ENCODE data around the gene KPNA3. TPM values are rescaled to one million over a fixed set of nuclear protein-coding genes. Genes with fewer than 3 reads are reported as not detected.

KPNA3 gene
- total RNA-seq, 1 experiment from 2014 or later, result 62.0 TPM

DNA sequence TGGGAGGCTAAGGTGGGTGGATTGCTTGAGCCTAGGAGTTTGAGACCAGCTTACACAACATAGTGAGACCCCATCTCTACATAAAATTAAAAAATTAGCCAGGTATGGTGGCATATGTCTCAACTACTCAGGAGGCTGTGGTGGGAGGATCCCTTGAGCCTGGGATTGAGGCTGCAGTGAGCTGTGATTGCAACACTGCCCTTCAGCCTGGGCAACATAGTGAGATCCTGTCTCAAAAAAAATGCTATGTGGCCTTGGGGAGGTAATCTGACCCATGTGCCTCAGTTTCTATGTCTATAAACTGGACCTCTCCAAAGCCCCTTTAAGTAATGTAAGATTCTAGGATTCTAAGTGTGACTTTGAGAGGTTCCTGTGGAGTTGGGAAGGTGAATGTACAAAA lies 139.0 kb downstream of the KPNA3 start:
- H3K36me3 ChIP-seq (ENCODE audit: insufficient read depth, low read length, poor library complexity, severe bottlenecking), result no peaks in the 10 kb centered on the region
- no peak for TF ChIP-seq EZH2 (IDR thresholded peaks at IDR 0.05; ENCODE audit: borderline replicate concordance, low read depth, low read length, poor library complexity, severe bottlenecking)
- no peak for TF ChIP-seq CTCF (conservative IDR thresholded peaks at IDR 0.05; ENCODE audit: low read depth, low read length)
- H3K27me3 ChIP-seq (replicated peaks; ENCODE audit: insufficient read depth, low read depth, low read length, poor library complexity), result no peaks in the 10 kb centered on the region
- ChIA-PET CTCF (no interaction called here), POLR2A (ENCODE audit: low non-redundant PET) (no interaction called here)
- no peak overlapping the region for H3K27ac ChIP-seq (ENCODE audit: low read depth, low read length, poor library complexity, severe bottlenecking)
- H3K4me3 ChIP-seq (ENCODE audit: low read depth, low read length, poor library complexity, severe bottlenecking), result no peak overlapping the region
- no peak for DNase-seq (ENCODE audit: low spot score)
- no TSS peak for BruUV-seq (replicated peaks)
- H3K4me1 ChIP-seq (ENCODE audit: insufficient read depth, low read length, poor library complexity, severe bottlenecking), result no peaks in the 10 kb centered on the region
- no peaks in the 10 kb centered on the region for H3K9me3 ChIP-seq (ENCODE audit: low read depth, low read length, poor library complexity, severe bottlenecking)
- intact Hi-C loops (cut with micrococcal nuclease; ENCODE audit: unreplicated experiment), result loop anchor here (5.0 kb wide), 1 partner anchor 194 kb away; no protein-coding TSS in a partner anchor

DNA sequence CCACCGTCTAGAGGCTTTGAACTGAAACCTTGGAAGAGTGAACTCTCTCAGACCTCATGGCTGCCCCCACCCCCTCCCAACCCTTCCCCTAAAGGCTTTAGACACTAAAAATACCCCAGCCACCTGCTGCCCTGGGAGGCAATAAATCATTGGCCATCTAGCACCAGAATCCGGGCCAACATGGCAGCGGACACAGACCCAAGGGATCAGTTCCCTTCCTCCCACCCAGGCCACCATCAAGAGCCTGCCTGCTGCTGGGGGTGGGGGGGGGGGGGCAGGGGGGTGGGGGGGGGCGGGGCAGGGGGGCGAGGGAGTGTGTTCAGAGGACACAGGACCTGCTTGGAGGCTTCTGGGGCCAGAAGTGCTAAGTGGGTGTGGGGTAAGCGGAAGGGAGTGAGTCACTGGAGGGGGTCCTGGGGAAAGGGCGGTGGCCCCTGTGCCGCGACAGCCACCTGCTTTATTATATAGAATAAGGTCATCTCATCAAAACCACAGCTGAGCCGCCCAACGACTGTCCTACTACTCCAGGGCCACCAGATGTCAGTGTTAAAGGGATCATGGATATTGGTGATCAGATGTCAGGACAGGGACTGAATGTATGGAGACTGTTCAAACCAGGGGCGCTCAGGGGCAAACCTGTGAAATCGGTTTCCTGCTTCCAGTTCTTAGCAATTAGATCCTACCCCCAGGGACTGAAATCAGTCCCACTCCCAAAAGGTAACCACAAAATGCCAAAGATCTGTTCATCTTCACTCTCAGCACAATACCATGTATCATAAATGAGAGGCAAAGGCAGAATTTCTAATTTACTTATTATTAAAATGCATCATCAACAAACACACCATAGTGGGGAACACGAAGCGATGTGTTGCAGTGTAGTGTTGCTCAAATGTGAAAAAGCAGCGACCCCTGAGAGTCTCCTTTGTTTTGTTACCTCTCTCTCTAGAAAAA lies 139.9 kb downstream of the KPNA3 start:
- Histone ChIP-seq H3K9me3 (ENCODE audit: low read depth, low read length, poor library complexity, severe bottlenecking) (no peaks in the 10 kb centered on the region), H3K27ac (ENCODE audit: low read depth, low read length, poor library complexity, severe bottlenecking) (no peak overlapping the region), H3K4me1 (ENCODE audit: insufficient read depth, low read length, poor library complexity, severe bottlenecking) (no peaks in the 10 kb centered on the region), H3K4me3 (ENCODE audit: low read depth, low read length, poor library complexity, severe bottlenecking) (no peak overlapping the region), H3K27me3 (replicated peaks; ENCODE audit: insufficient read depth, low read depth, low read length, poor library complexity) (no peaks in the 10 kb centered on the region), H3K36me3 (ENCODE audit: insufficient read depth, low read length, poor library complexity, severe bottlenecking) (no peaks in the 10 kb centered on the region)
- no peak for TF ChIP-seq EZH2 (IDR thresholded peaks at IDR 0.05; ENCODE audit: borderline replicate concordance, low read depth, low read length, poor library complexity, severe bottlenecking)
- peak; percentile 48 for TF ChIP-seq CTCF (conservative IDR thresholded peaks at IDR 0.05; ENCODE audit: low read depth, low read length)
- BruUV-seq (replicated peaks), result no TSS peak
- intact Hi-C loops (cut with micrococcal nuclease; ENCODE audit: unreplicated experiment), result loop anchor here (5.0 kb wide), 1 partner anchor 195 kb away; no protein-coding TSS in a partner anchor
- CTCF ChIA-PET, result no interaction called here
- POLR2A ChIA-PET (ENCODE audit: low non-redundant PET), result no interaction called here
- DNase-seq (ENCODE audit: low spot score), result peak; percentile 58

GRCh38 chr13:49651570-49652354 lies 140.7 kb downstream of the KPNA3 start:
- ChIA-PET CTCF (no interaction called here), POLR2A (ENCODE audit: low non-redundant PET) (no interaction called here)
- DNase-seq (ENCODE audit: low spot score), result no peak
- TF ChIP-seq EZH2 (IDR thresholded peaks at IDR 0.05; ENCODE audit: borderline replicate concordance, low read depth, low read length, poor library complexity, severe bottlenecking), result no peak
- TF ChIP-seq CTCF (conservative IDR thresholded peaks at IDR 0.05; ENCODE audit: low read depth, low read length), result no peak
- no peaks in the 10 kb centered on the region for H3K9me3 ChIP-seq (ENCODE audit: low read depth, low read length, poor library complexity, severe bottlenecking)
- no peaks in the 10 kb centered on the region for H3K27me3 ChIP-seq (replicated peaks; ENCODE audit: insufficient read depth, low read depth, low read length, poor library complexity)
- no TSS peak for BruUV-seq (replicated peaks)
- H3K4me3 ChIP-seq (ENCODE audit: low read depth, low read length, poor library complexity, severe bottlenecking), result no peak overlapping the region
- H3K4me1 ChIP-seq (ENCODE audit: insufficient read depth, low read length, poor library complexity, severe bottlenecking), result no peaks in the 10 kb centered on the region
- H3K27ac ChIP-seq (ENCODE audit: low read depth, low read length, poor library complexity, severe bottlenecking), result no peak overlapping the region
- H3K36me3 ChIP-seq (ENCODE audit: insufficient read depth, low read length, poor library complexity, severe bottlenecking), result no peaks in the 10 kb centered on the region
- intact Hi-C loops (cut with micrococcal nuclease; ENCODE audit: unreplicated experiment), result loop anchor here (5.0 kb wide), 1 partner anchor 196 kb away; no protein-coding TSS in a partner anchor
